Measurements from ENCODE around the gene HSPB7.
"Not testable (repeated sequence)": the region's sequence is repeated elsewhere in the genome, so short reads cannot be mapped to it uniquely, and the experiment has no call there.

The HSPB7 gene

DNA sequence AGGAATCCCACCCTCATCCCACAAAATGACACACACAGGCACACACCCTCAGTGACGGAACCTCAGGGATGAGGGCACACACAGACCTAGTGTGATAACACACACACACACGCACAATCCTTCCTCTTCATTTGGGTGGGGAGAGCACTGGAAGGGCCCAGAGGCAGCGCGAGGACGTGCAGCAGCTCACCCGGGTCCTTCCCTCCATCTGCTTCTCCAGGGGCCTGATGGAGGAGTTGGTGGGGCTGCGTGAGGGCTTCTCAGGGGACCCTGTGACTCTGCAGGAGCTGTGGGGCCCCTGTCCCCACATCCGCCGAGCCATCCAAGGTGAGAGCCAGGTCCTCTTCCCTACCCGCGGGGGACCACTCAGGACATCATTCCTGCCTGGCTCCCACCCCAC, 4.5 kb upstream of the HSPB7 start:
- no peak for DNase-seq (ENCODE audit: low read depth in 2 of 2)

DNA sequence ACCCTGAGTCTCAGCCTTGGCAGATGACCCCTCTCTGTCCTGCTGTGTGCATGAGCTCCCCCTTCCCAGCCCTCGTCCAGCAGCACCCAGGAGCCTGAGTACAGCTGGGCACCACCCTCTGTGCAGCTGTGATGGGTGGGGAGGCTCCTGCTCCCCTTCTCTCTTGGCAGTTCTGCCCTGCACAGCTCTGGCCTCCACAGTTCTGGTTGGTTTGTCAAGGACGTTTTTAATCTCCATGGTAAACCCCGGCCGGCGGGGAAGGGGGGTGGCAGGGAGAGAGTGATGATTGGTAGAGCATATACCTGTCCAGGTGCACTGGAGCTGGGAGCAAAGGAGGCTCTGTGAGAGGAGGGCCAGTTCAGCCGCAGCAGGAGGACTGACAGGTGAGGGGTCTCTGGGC, 3.8 kb upstream of the HSPB7 start, which contains the start of gene CLCNKA:
Gene CLCNKA (plus strand): TSS at position 356 of the 400 bp plus-strand sequence. CDS start 584 bp downstream, outside the sequence.
- no peak for DNase-seq (ENCODE audit: low read depth in 2 of 2)

- not testable (repeated sequence) for DNase-seq (ENCODE audit: low read depth in 2 of 2)
Observed at GRCh38 chr1:16020878-16021277, 3.0 kb upstream of the HSPB7 start.

GRCh38 chr1:16020325-16020724, 2.5 kb upstream of the HSPB7 start:
- no peak for DNase-seq (ENCODE audit: low read depth in 2 of 2)

GRCh38 chr1:16019644-16020277, 1.9 kb upstream of the HSPB7 start:
- no peak for DNase-seq (ENCODE audit: low read depth in 2 of 2)

DNA sequence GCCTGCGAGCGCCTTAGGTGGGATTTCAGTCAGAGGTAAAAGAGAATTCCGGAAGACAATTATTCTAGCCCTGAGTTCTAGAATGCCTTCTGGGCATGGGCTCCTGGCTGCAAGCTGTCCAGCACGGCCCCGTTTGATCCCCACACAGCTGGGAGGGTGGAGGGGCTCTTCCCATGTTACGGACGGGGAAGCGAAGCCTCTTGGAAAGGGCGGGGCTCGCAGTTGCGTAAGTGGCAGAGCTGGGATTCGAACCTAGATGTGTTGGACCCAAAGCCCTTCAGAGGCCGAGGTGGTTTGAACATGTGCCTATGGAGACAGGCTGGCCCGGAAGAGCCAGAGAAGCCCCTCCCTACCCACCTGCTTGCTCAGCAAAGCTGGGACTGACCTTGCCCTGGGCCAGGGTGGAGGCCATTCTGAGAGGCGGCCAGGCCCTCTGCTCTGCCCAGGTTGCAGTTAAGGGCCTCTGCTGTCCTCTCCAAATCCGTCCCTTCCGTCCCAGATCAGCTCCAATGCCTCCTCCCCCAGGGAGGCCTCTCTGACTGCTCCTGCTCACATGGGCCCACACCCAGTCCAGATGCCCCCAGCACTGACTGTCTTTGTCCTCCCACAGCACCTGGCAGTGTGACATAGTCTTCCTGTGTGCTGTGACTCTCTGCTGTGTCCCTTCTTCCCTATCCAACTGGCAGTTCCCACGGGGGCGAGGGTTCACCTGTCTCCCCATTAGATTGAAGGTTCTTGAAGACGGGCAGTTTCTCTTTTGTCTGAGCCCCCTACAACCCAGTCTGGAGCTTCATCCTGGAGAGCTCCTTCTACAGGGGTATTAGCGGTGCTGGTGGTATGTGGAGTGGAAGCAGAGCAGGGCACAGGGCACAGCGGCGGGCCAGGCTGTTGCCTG, 1.2 kb upstream of the HSPB7 start:
- no peak for DNase-seq (ENCODE audit: low read depth in 2 of 2)

GRCh38 chr1:16018308-16018707, 465 bp upstream of the HSPB7 start:
- no peak for DNase-seq (ENCODE audit: low read depth in 2 of 2)

- DNase-seq (ENCODE audit: low read depth in 2 of 2): no peak
Observed at GRCh38 chr1:16017076-16017460, 775 bp downstream of the HSPB7 start.

DNA sequence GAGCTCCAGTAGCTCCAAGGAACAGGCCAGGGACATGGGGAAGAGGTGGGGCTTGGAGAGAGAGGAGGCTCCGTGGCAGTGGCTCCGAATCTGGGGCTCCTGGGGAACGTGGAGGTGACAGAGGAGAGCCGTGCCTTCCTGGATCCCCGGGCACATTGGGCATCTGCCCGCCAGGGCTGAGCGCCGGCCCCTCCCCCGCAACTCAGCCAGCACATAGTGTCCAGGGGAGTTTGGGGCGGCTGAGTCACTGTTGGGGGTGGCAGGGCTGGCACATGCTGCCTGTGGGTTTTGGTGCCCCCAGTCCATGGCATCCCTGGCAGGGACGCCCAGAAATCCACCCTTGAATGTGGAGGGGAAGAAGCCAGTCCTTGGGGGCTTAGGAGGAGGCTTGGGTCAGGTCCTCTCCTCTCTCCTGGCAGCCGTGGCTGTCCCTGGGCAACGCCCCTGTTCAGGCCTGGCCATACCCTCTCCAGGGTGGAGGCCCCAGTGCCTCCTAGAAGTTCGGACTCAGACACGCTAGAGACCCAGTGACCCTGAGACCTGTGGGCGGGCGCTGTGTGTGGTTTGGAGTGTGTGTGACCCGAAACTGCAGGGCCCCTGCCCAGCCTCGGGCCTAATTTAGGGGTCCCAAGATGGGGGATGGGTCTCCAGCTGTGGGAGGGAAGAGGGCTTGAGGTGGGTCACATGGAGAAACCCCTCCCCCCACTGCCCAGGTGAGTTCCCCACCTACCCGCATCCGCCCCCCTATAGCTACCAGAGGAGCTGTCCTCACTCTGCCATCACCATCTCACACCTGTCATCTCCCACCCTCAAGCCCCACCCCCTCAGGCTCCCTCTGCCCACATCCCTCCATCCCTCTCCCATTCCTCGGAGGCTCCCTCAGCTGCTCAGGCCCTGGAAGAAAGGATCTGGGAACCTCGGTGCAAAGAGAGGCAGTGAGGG, 1.6 kb downstream of the HSPB7 start:
- no peak for DNase-seq (ENCODE audit: low read depth in 2 of 2)

DNA sequence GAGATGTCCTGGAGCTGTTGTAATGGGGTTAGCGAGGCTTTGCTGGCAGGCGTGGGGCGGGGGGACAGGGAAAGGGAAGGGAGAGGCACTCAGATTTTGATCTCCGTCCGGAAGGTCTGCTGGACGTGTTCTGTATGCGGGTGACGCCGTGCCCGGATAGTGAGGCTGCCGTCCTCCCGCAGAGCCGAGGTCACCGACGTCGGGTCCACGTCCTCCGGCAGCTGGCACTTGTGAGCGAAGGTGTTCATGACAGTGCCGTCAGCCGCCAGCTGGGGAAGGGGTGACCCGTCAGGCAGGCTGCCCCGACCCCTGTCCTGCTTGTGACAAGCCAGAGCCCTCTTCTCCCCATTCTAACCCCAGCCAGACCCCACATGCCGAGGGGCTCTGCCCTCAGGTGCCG, 2.4 kb downstream of the HSPB7 start:
- DNase-seq (ENCODE audit: low read depth in 2 of 2): no peak

DNA sequence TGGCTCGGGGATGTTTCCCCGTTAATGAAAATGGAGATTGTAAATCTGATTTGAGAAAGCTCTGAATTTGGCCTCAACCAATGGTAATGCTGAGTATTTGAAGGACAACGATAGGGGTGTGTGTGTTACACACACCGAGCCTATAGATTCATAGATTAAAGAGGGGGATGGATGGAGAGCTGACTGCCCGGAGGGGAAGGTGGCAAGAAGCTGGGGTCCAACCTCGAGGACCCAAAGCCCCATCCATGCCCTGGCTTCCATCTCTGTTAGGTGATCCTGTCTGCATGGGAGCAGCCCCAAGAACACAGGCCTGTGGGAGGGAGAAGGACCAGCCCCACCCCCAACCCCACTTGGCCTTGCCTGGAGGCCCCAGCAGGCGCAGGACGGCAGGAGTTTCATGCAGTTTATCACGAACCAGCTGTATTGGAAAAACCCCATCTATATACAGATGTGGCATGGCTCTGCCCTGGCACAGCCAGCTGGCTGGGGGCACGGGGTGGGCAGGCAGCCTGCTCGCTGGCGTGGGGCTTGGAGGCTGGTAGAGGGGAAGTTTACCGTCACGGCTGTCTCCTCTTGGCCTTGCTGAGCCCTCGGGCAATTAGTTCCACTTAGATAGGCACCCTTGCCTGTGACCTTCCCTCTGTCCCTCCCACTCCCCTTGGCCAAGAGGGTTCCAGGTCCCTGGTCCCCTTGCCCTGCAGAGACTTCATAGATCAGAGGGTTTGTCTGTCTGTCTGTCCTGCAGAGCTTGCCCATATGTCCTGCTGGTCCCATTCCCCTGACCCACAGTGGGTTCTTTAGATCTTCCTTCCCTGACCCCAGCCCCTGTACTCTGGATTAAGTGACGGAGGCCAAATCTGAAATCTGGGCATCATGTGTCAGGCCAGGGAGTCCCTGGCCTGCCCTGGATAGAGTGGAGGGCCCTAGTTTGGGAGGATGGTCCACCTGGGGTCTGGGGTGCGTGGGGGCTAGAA, 3.0 kb downstream of the HSPB7 start:
- DNase-seq (ENCODE audit: low read depth in 2 of 2): no peak

DNA sequence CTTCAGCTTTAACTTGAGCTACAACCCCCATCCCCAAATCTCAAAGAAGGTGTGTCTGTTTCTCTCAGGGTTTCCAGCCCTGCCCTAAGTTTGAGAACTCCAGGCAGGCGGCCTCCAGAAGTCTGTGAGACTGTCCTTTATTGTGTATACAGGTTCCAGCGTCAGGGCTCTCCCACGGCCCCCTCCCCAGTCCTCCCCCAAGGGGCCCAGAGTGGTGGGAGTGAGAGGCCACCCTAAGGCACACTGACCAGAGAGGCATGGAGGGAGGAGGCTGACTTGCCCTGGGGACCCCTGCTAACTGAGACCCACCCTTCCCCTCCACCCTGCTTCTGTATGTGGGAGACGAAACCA, 4.0 kb downstream of the HSPB7 start:
- no peak for DNase-seq (ENCODE audit: low read depth in 2 of 2)

DNA sequence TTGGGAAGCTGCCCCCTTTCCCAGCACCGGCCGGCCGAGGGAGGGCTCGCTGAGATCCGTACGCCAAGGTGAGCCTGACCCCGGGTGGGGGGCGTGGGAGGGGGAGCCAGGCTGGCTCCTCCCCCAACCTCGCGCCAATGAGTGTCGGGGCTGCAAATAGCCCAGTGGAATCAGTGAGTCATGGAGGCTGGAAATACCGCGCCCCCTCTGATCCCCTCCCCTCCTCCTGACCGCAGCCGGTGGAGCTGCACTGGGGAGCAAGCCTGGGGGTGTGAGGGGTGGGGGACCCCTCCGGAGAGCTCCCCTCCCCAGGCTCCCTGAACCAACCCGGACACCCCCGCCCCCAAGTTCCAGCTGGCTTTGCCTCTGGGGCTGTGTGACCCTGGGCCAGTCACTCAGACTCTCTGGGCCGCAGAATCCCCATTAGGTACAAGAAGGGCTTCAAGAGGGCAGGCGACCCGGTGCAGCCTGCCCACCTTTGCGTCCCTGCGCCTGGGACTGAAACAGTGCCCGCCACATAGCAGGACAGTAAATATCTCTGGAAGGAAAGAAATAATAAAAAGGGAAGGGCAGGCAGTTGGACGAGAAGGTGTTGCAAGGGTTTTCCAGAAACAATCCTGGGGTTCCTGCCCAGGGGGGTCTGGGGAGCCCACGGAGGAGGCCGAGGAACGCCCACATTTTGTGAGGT, 4.5 kb downstream of the HSPB7 start:
- peak; percentile 45 to 54 for DNase-seq (ENCODE audit: low read depth in 2 of 2)

DNA sequence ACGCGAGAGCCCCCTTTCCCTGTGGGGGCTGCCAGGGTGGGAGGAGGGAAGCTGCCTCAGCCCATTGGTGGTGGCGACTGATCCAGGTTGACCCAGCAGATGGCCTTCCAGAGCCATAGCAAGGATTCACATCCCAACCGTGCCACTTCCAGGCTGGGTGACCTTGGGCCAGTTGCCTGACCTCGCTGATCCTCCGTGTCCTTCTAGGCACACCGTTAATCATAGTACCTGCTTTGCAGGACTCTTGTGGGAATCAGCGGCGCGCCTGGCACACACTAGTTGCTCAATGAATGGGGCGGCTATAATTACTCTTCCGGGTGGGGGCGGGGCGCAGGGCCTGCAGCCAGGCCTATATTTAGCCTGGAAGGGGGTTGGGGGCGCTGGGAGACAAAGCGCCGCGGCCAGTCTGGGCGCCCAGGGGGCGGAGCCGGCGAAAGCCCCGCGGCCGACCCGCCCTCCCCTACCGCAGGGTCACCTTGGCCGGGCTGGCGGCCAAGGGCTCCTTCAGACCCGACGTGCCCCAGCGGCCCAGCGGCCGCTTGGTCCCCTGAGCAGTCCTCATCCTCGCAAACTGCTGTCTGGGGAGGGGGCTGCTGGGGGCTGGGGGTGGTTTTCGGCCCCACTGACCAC, 5.1 kb downstream of the HSPB7 start:
- DNase-seq (ENCODE audit: low read depth in 2 of 2): peak; percentile 46 to 49

GRCh38 chr1:16011936-16012589, 5.8 kb downstream of the HSPB7 start:
- no peak for DNase-seq (ENCODE audit: low read depth in 2 of 2)

GRCh38 chr1:16010837-16011236, 7.0 kb downstream of the HSPB7 start:
- no peak for DNase-seq (ENCODE audit: low read depth in 2 of 2)

GRCh38 chr1:16009678-16010077, 8.2 kb downstream of the HSPB7 start:
- no peak for DNase-seq (ENCODE audit: low read depth in 2 of 2)

GRCh38 chr1:16009030-16009460, 8.8 kb downstream of the HSPB7 start:
- peak in 1 of 2 experiments; percentile 38 for DNase-seq (ENCODE audit: low read depth in 2 of 2)

GRCh38 chr1:16007671-16008341, 10.0 kb downstream of the HSPB7 start:
- no peak for DNase-seq (ENCODE audit: low read depth in 2 of 2)

All from fibroblast of skin of left quadriceps (primary cell).